IPS-18c (cell line): Measurements from ENCODE around the gene TEX44.
"Not testable (repeated sequence)": the region's sequence is repeated elsewhere in the genome, so short reads cannot be mapped to it uniquely, and the experiment has no call there.

Experiments
- H3K4me3 ChIP-seq: 2 replicates; pipeline ENCODE4 v1.7.0; 2013; ENCODE audit warnings: low read depth, mild to moderate bottlenecking, low read length, moderate library complexity; ENCODE audit not compliant: insufficient read depth
- H3K9me3 ChIP-seq: one replicate; pipeline ENCODE4 v1.6.1; 2013; ENCODE audit warnings: mild to moderate bottlenecking, low read length, moderate library complexity; ENCODE audit not compliant: control insufficient read depth, insufficient read depth

Gene TEX44

DNA sequence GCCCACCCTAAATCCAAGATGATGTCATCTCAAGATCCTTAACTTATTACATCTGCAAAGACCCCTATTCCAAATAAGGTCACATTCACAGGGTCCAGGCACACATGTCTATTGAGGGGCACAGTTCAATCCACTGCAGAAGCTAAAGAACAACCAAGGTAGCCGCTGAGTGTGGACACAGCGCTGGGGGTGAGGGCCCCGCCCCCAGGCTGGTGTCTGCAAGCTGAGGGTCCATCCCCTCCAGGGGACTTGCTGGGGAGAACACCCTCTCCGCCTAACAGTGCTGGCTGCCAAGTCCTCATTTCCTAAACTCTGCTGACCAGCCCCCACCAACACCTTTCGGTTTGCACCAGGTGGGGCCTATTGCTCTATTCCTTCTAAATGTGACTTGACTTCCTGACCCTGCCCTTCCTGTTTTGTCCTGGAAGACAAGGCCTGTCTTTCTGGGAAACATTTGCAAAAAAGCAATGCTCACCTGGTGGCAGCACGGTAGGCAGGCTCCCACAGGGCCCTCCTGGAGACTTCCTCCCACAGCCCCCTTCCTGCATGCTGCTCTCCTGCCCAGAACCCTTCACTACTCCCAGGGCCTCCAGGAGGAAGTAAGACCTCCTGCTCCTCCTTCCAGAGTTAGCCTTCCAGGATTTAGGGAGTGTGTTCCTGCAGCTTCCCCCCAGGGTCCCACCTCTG, 24.4 kb upstream of the TEX44 start:
- H3K9me3 ChIP-seq = peaks cover 8% of the 10 kb centered on the region
- no peak overlapping the region for H3K4me3 ChIP-seq

DNA sequence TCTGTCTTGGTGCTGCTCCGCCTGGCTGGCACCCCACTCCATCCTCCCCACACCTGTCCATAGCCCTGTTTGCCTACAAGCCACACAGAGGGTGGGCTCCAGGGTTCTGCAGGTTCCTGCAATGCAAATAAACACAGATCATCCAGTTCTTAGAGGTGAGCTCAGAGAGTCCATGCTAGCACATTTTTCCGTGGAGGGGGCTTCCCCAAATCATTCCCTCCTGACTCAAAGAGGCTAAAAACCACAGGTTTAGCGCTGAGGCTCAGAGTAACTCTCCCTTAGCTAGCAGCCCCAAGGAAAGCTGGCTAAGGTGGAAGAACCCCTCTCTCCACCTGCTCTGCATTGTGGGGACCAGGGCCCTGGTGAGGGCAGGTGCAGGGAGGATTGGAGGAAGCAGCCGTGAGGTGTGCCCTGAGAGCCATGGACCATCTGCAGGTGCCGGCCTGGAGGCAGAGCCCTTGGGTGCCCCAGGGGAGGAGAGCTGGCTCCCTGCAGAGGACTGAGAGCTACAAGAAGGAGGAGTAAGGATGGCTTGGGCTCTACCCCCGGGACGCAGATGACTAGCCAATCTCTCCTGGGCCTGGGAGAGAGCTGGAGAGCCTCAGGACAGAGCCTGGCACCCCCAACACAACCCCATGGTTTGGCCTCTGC, 23.8 kb upstream of the TEX44 start:
- no peak overlapping the region for H3K4me3 ChIP-seq
- H3K9me3 ChIP-seq = peaks cover 8% of the 10 kb centered on the region

DNA sequence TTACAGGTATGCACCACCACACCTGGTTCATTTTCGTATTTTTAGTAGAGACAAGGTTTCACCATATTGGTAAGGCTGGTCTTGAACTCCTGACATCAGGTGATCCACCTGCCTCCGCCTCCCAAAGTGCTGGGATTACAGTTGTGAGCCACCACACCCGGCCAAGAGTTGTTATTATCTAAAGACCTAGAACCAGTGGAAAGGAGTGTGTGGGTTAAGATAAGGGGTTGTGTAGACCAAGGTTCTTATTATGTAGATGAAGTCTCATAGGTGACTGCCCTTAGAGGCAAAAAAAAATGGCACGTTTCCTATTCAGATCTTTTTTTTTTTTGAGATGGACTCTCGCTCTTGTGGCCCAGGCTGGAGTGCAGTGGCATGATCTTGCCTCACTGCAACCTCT, 21.7 kb upstream of the TEX44 start:
- not testable (repeated sequence) for H3K9me3 ChIP-seq, H3K4me3 ChIP-seq

DNA sequence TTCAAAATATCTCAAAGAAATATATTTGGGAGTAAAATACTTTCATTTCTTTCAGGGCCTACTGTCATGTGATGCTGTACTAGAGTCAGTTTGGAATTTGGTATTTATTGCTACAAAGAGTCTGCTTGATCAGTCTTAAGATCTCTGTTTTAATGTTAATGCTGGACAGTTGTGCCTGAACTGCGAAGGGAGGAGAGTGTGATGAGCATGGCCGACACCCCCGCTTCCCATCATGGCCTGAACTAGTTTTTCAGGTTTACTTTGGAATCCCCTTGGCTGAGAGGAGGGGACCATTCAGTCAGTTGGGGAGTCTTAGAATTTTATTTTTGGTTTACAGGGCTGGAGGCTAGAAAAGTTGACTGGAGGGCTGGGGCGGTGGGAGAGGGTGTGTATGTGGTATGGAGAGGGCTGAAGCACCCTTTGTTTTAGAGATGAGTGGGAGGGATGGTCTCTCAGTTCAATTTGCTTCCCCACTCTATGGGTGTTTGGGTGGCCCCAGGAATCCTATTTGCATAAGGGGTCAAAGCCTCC, 20.9 kb upstream of the TEX44 start:
- no peak overlapping the region for H3K4me3 ChIP-seq
- peaks cover 2% of the 10 kb centered on the region for H3K9me3 ChIP-seq

DNA sequence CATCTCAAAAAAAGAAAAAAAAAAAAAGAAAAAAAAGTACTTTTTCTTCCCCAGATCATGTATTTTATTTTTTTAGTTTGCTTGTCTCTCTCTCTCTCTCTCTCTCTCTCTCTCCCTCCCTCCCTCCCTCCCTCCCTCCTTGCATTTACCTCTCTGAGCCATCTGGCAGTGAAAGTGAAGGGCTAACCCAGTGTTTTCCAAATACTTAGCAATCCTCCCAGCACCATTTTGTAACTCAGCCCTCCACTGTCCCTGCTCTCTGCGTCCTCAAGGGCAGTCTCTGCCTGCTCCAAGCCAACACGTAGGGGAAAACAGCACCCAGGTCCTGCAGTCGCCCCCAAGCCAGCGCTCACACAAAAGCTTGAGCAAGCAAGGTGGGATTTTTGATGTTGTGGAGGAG, 19.6 kb upstream of the TEX44 start:
- H3K9me3 ChIP-seq = no peaks in the 10 kb centered on the region
- no peak overlapping the region for H3K4me3 ChIP-seq

DNA sequence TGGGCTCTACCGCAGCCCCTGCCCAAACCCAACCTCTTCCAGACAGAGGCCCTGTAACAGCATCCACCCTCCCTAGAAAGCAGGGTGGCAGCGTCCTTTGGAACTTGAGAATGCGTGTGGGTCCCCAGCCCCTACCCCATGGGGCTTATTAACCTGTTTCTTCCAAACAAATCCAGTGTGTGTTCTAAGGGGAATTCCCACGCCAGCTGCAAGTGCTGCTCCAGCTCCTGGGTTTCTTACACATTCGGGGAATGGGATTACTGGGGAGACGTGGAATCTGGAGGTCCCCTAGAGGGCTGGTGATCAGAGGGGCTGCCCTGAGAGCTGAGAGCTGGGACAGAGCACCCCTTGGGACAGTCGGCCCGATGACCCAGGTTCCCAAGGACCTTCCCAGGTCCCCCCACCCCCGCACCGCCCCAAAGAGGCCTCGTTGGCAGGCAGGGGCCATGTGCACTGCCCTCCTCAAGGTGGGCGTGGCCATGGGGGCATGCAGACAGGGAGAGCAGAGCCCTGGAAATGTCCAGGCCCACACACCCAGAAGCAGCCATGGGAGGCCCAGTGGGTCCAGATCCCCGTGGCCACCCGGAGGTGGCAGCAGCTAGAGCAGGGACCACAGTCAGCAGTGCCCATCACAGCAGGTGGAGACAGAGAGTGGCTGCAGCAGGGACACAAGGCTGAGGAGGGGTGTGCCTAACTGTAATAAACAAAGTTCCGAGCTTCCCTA, 18.8 kb upstream of the TEX44 start:
- Histone ChIP-seq H3K9me3 (no peaks in the 10 kb centered on the region), H3K4me3 (no peak overlapping the region)

DNA sequence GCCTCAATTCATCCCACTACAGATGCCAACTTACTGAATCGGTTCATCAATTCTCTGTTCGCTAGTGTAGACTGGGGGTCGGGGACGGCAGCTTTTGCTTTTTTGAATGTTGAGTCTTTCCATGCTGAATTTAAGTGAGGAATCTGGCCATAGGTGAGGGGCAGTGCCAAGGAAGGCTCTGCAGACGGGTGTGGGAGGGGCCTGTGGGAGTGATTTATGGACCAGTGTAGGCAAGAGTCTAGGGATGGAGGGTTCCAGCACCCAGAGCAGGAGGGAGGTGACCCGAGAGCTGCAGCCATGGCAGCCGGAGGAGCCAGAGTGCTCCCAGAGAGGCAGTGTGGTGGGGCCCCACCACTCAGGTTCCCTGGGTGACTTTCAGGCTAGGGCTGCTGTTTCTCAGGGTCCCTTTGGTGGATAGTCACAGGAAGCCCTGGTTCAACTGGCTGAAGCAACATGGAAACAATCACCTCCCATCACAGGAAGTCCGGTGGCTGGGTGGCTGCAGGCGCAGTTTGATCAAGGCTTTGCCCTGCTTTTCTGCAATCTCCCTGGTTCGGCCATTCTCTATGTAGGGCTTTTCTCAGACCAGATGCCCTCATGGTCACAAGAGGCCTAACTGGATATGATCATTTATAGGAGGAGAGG, 16.9 kb upstream of the TEX44 start:
- no peak overlapping the region for H3K4me3 ChIP-seq
- H3K9me3 ChIP-seq = no peaks in the 10 kb centered on the region

- Histone ChIP-seq H3K9me3 (no peaks in the 10 kb centered on the region), H3K4me3 (no peak overlapping the region; the same call in 1 of the 2 replicates)
Measured at GRCh38 chr2:231576465-231576864, 16.2 kb upstream of the TEX44 start.

DNA sequence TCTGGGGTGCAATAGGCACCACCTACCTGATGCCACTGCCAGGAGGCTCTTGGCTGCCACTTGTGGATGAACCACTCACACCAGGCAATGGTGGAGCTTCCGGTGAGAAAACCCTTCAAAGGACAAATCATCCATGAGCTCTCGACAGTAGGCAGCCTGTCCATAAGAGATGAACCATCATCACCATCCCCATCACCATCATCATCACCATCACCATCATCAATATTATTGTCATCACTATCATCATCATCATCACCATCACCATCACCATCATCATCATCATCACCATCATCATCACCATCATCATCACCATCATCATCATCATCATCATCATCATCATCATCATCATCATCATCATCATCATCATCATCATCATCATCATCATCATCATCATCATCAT, 14.0 kb upstream of the TEX44 start:
- not testable (repeated sequence) for H3K4me3 ChIP-seq, H3K9me3 ChIP-seq

DNA sequence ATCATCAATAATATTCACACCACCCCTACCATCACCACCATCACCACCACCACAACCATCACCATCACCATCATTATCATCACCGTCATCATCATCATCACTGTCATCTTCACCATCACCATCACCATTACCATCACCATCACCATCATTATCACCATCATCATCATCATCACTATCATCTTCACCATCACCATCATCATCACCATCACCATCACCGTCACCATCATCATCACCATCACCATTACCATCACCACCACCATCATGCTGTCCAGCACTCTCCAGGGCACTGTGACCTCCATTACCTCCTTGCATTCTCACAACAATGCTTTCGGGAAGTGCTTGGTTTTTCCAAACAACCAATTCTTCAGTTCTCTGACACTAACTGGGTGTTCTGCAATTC, 13.1 kb upstream of the TEX44 start:
- Histone ChIP-seq H3K9me3 (no peaks in the 10 kb centered on the region), H3K4me3 (no peak overlapping the region)

DNA sequence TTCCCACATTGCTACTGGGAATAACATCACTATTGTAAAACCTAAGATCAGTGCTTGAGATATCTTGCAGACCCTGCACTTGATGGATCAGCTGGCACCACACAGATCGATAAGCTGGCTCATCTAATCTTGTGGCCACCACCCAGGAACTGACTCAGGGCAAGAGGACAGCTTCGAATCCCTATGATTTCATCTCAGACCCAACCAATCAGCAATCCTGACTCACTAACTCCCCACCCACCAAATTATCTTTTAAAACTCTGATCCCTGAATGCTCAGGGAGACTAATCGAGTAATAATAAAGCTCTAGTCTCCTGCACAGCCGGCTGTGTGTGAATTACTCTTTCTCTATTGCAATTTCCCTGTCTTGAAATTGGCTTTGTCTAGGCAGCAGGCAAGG, 11.3 kb upstream of the TEX44 start:
- Histone ChIP-seq H3K4me3 (no peak overlapping the region), H3K9me3 (no peaks in the 10 kb centered on the region)

DNA sequence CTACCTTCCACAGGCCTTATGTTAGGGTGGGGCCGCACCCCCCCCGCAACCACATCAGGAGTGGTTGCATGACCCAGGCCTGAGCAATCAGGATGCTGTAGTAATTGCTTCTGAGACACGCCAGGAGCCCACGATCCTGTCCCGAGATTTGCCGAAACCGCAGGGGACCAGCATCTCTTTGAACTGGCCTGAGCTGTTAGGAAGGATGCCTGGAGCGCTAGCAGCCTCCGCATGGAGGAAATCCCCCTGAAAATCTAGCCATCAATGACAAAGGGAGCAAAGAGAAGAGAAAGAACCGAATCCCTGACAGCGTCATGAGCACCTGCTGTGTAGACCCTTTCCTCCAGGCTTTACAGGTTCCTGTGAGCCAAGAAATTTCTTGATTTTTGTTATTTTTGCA, 8.7 kb upstream of the TEX44 start:
- H3K4me3 ChIP-seq = no peak overlapping the region
- H3K9me3 ChIP-seq = no peaks in the 10 kb centered on the region

- not testable (repeated sequence) for H3K9me3 ChIP-seq, H3K4me3 ChIP-seq
Measured at GRCh38 chr2:231587744-231588143, 4.9 kb upstream of the TEX44 start.

- H3K4me3 ChIP-seq = no peak overlapping the region
- no peaks in the 10 kb centered on the region for H3K9me3 ChIP-seq
Measured at GRCh38 chr2:231589656-231590055, 3.0 kb upstream of the TEX44 start.

- Histone ChIP-seq H3K4me3 (no peak overlapping the region), H3K9me3 (no peaks in the 10 kb centered on the region)
Measured at GRCh38 chr2:231590614-231591013, 2.0 kb upstream of the TEX44 start.

DNA sequence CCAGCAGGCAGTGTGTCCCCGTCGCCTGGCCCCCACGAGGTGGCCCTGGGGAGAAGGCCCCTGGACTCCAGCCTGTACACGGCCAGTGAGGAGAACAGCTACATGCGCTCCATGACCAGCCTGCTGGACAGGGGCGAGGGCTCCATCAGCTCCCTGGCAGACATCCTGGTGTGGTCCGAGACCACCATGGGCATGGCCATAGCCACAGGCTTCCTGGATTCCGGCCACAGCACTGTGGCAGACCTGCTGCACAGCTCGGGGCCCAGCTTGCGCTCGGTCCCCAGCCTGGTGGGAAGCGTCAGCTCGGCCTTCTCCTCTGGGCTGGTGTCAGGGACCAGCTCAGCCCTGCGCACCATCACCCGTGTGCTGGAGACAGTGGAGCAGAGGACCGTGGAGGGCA, 1.0 kb downstream of the TEX44 start:
- peaks cover 2% of the 10 kb centered on the region for H3K9me3 ChIP-seq
- no peak overlapping the region for H3K4me3 ChIP-seq

DNA sequence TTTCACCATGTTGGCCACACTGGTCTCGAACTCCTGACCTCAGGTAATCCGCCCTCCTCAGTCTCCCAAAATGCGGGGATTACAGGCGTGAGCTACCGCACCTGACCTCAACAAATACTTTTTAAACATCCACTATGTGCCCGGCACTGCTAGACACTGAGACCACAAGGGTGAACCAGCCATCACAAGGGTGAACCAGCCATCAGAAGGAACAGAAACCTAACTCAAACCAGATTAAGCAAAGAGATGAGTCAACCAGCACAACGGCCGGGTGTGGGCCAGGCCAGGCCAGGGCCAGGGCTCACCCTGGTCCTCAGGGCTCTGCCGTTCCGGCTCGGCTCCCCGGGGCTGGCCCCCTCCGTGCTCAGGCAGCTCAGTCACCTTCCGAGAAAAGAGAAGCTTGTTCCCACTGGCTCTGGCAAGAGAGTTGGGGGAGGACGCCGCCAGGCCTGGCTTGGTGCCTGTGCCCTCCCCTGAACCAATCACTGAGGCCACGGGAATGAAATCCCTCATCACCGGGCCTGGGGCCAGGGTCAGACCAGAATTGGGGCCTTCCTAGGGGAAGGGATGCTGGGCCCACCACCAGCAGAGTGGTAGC, 4.4 kb downstream of the TEX44 start:
- Histone ChIP-seq H3K4me3 (no peak overlapping the region), H3K9me3 (peaks cover 2% of the 10 kb centered on the region)
